HG03103 (cell line): Measurements from ENCODE around the gene SLX9.

Experiments
- ATAC-seq: cut with Tn5 transposase; IDR thresholded peaks from one replicate; pipeline ENCODE4 v1.9.1; 2021; ENCODE audit warnings: low read depth; ENCODE audit not compliant: unreplicated experiment

Gene SLX9

DNA sequence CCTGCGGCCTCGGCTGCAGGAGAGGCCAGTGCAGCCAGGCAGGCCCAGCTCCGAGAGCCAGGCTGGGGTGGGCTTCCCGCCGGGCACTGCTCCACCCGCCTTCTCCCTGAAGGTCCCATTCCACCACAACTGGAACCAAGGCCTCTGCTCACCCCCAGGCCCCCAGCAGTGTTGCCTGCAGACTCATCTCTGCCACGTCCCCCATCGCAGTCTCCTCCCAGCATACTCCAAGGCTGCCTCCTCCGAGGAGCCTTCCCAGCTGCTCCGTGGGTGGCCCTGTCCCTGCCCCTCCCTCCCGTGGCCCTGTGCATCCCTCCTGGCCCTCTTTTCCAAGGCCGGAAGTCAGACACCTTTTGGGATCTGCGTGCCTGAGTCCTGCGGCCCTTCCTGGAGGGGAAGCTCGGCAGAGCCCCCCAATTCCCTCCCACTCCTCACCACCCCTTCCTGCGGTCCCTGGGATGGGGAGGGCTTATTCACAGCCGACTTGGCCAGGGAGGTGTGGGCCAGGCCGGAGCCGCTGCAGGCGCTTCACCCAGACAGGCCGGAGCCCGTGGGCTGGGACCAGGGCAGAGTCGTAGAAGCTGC lies 47.6 kb downstream of the SLX9 start:
- no peak for ATAC-seq

DNA sequence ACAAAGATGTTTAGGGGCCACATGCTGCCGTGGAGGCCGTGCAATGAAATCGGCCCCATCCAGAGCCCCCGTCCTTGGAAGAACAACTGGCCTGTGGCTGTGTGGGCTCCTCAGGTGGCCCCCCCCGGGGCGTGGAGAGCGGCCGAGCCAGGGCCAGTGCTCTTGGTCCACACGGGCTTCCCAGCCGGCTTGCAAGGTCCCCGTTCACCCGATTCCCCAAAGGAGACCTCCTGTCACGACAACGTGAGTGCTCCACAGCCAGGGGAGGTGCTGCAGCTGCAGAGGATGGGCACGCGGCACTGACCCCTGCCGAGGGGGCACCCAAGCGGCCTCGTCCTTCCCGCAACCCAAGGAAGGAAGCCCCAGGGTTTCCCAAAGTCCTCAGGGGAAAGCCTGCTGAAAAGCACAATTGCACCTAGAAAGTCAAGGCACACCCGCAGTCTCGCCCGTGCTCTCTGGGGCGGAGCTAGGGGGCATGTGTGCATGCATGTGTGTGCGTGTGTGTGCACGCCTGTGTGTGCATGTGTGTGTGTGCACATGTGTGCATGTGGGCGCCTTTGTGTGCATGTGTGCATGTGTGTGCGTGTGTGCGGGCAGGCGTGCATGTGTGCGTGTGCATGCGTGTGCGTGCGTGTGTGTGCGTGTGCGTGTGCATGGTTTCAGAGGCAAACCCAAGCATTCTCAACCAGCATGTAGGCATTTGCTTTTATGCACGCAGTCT lies 48.2 kb downstream of the SLX9 start:
- no peak for ATAC-seq

DNA sequence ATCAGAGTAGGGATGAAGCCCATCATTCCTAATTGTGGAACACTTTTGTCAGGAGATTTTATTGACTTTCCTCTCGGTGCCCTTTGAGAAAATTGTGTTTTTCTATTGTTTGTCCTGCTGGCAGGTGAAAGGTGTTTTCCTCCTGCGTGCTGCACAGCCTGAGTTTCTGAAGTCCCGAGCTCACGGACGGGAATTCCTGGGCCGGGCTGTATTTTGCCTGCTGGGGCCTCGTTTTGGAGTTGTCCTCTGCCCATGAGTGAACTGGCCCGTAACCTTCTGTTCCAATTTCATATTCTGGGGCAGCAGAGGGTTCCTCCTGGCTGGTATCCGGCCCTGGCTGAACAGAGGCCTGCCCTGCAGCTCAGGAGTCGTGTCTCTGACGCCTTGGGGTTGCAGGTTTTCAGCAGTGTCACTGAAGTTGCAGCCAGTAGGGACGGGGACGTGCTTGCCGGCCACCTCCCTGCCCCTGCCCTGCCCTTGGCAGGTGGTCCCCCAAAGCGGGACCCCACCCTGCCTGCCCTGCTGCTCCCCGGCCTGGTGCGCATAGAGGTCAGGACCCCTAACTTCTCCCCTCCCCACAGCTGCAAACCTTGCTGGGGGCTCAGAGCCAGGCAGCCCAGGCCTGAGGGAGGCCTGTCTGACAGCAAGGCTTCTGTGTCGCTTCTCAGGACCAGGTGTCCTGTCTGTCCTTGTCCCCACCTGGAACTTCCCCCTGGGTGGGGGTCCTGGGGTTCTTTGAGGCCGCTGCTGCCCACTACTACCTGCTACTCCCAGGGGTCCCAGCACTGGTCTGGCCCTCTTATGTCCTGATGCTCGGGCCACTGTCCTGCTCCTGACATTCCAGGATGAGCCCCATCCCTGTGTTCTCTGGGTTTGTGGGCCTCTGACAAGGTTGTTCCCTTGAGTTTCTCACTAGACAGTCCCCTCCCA lies 49.0 kb downstream of the SLX9 start:
- ATAC-seq, result no peak

DNA sequence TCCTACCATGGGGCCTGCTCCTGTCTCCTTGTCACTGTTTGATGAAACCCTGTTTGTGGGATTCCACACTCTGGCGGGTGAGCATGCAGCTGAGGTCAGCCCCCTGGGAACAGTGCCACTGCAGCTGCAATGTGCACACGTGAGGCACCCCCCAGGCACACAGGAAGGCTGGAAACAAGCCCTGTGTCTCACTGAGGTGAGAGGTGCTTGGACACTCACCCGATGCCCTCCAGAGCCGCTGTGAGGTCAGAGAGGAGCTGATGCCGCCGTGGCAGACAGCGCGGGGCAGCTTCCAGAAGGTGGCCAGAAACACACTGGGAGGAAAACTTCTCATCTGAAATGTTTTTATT lies 49.7 kb downstream of the SLX9 start:
- ATAC-seq, result no peak

DNA sequence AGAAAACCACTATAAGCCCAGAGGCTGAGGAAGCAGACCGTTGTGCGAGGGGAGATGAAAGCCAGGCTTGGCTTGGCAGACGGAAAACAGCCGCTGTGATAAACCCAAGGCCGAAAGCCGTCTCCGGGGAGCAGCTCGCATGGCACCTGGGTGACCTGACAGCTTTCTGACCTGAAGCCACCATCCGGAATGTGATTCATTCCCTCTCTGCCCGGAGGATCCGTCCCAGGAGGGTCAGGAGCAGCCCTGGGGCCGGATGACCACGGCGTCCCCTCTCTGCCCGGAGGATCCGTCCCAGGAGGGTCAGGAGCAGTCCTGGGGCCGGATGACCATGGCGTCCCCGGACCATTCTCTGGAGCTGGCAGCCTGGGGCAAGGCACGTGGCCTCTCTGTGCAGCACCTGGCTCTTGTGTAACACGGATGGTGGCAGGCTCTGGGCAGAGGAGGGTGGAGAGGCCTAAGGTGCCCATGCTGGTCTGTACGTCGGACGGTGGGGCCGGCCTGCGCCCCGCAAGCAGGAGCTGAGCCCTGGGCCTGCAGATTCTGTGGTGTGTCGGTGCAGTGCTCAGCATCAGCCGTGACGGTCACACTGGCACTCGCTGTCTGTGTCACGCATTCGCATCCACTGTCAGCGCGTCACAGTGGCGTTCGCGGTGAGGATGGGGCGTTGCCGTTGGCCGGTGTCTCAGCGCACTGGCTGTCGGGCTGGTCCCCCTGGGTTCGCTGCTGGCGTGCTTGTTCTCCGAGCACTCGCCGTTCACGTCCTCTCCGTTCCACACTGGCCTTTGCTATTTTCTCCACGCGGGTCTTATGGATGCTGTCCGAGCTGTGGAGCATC lies 50.3 kb downstream of the SLX9 start:
- no peak for ATAC-seq

DNA sequence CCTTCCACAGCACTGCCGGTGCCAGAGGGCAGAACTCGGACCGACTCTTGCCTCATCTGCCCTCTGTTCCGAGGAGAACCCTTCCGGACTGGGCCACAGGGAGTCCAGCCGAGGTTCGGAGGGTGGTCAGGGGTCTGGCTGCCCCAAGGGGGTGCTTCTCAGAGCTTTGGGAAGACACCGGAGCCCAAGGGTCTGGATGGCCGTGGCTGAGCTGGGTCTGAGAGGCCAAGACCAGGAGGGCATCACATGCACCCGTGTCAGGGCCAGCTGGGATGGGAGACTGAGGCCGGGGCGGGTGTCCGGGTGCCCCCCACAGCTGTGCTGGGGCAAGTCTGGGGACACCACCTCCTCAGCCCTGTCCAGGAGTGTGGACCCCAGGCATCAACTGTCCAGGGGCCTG lies 51.1 kb downstream of the SLX9 start:
- ATAC-seq, result no peak

DNA sequence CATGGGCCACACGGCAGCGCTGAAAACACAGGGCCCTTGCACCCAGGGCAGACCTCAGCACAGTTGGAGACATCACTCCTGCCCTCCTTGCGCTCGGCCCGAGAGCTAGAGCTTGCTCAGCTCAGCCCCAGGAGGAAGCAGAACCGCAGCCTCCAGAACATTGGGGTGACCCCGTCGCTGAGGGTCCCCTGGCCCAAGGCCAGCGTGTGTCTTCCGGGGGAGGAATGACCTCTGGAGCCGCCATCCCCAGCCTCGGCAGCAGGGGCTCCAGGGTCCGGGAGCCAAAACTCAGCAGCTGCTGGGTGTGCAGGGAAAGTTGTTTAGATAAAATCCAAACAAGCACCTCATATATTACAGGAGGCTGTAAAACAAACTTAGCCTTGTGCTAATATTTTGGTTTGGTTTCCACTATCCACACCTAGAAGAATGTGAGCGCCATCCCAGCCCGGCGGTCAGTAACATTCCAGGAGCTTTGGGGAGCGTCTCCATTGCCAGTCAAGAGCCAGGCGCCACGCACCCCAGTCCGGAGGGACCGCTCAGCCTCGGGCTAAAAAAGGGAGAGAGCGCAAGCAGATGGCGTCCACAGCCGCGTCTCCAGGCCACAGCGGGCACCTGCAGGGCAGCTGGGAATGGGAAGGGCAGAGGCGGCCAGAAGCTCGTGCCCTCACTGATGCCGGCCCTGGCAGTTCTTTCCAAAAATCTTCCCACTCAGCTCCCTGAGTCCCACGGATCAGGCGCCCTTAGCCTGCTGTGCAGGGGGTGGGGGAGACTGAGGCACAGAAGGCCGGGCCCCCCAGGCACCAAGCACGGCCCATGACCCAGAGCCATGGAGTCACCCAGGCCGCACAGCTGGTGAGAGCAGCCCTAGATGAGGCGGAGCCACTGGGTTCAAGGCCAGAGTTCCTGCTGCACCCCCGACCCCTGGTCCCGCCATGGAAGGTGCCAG lies 52.0 kb downstream of the SLX9 start:
- no peak for ATAC-seq

DNA sequence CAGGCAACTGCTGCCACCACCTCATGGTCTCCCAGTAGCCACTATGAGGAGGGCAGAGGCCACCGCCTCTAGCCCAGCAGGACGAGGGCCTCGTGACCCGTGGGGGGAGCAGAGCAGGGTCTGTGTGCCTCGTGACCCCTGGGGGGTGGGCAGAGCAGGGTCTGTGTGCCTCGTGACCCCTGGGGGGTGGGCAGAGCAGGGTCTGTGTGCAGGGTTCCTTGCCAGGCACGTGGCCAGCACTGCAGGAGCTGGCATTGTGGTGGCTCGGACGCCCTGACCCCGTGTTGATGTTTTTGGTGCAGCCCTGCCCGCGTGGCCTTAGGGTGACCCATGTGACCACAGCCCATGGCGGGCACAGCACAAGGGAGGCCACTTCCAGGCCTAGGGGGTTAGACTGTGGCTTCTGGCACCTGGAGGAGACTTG lies 52.8 kb downstream of the SLX9 start:
- no peak for ATAC-seq

DNA sequence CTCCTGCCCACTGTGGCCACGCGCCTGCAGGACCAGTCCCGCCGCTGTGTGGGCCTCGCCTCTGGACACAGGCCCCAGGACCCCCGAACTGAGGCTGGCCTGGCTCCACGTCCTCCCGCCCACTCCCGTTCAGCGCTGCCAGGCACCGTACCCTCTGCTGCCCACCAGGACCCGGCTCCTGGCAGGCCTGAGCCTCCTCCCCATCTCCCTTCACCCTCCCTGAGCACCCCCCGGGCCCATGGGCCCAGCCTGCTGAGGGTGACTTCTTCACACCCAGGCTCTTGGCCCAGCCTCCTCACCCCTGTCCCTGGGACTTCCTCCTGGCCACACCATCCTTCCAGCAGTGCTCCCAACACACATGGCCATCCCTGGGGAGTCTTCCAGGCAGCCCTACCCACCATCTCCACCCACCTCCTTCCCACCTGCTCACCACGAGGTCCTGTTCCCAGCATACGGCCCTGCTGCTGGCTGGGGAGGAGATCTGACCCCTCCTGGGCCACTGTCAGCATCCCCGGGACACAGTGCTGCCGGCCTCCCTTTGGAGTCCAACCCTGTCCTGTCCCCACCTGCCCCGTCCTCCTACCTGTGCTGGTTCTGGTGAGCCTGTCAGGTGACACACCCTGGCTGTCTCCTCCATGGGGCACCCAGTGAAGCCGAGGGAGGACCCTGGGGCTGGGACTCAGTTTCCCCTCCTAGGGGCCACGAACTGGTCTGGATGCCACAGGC lies 53.7 kb downstream of the SLX9 start:
- ATAC-seq, result no peak

DNA sequence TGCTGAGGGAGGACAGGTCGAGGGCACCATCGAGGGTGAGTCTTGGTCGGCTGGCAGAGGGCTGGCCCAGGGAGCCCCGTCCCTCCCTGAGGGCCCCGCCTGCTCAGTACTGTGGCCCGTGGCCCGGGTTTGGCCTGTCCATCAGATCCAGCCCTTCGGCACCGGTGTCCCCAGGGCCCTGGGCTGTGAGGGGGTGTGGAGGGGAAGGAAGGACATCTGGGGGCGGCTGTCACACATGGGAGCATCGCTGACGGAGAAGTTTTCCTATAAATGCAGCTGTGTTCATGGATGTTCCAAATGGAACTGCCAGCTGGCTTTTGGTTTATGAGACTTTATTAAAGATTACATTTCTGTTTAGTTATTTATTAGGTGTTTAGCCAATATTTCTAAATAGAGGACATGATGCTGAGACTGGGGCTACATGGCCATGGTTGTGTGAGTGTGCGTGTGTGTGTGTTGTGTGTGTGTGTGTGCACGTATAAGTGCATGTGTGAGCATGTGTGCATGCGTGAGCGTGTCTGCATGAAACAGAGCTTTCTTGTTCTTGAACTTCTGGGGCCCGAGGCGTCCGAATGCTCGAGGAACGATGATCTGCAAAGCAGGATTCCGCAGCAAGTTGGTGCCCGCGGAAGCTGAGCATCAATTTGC lies 54.3 kb downstream of the SLX9 start:
- ATAC-seq, result no peak

DNA sequence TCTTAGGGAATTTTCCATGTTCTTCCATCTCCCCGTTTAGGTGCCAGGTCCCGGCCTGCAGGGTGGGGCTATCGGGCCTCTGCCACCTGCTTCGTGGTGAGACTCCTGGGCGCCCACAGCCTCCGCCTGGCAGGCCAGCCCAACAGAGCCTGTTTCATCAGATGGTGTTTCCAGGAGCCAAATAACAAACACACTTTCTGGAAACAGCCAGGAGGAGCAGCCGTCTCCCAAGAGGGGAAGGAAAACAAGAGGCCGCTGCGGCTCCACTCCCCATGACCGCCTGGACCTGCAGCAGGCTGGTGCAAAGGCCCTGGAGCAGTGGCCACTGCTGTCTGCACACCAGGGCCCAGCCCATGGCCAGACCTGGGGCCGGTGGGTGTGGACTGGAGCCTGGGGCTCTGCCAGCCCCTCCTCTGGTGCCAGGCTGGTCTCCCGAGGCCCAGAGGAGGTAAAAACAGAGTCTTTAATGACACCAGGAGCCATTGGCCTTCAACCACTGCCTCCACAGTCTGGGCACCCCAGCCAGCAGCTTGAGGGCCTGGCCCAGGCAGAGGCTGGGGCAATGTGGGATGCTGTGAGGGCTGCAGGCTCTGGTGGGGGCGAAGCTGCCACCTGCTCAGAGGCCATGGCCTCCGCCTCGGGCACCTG lies 55.0 kb downstream of the SLX9 start:
- no peak for ATAC-seq

DNA sequence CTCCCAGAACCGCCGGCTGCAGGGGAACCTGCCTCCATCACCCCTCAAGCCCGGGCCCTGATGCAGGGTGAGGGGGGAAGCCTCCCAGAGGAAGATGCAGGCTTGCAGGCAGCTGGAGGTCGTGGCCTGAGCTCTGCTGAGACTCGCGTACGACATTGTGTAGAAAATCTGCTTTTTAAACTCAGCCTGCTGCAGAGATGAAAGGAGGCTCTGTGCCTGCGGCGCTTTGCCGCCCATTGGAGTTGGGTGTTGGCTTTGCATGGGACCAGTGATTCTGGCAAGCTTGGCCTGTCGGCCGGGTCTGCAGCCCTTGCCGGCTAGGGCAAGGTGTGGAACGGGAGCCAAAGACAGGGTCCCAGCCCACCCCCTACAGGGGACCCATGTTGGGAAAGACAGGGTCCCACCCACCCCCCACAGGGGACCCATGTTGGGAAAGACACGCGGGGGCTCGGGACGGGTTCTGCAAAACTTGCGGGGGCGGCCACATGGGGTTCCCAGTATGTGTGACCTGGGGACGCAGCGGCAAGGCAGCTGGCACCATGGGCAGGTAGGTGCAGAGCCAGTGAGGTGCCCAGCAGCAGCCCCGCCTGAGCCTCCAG lies 55.6 kb downstream of the SLX9 start:
- no peak for ATAC-seq

DNA sequence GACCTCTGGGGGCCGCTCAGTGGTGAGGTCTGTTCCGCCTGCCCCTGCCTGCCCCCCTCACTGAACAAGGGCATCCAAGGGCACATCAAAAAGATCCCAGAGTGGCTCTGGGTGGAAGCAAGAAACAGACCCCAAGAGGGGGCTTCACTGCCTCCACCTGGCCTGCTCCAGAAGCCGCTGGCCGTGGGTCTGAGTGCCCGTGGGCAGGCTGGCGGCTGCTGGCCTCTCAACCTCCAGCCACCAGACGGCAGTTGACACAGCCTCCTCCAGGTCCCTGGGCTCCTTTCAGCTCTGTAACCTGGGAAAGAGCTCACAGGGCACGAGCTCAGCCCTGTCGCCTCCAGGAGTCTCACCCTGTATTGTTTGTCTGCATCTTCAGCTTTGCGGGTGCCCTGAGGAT lies 56.3 kb downstream of the SLX9 start:
- ATAC-seq, result no peak

DNA sequence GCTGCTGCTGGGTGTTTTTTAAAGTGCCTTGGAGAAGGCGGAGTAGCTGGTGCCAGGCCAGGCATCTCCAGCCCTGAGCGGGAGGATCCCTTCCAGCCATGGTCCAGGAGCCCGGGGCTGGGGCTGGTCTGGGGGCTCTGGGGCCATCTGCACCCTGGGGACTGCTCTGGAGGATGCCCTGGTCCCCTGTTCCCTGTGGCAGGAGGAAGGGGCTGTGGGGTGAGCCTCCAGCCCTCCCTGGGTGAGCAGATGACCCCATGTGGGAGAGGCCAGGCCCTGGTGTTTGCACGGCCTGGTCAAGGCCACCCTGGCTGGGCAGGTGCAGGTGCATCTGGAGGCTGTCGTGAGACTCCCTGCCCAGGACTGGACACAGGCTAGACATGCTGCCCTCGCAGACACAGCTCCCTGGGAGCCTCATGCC lies 56.7 kb downstream of the SLX9 start:
- ATAC-seq, result no peak

DNA sequence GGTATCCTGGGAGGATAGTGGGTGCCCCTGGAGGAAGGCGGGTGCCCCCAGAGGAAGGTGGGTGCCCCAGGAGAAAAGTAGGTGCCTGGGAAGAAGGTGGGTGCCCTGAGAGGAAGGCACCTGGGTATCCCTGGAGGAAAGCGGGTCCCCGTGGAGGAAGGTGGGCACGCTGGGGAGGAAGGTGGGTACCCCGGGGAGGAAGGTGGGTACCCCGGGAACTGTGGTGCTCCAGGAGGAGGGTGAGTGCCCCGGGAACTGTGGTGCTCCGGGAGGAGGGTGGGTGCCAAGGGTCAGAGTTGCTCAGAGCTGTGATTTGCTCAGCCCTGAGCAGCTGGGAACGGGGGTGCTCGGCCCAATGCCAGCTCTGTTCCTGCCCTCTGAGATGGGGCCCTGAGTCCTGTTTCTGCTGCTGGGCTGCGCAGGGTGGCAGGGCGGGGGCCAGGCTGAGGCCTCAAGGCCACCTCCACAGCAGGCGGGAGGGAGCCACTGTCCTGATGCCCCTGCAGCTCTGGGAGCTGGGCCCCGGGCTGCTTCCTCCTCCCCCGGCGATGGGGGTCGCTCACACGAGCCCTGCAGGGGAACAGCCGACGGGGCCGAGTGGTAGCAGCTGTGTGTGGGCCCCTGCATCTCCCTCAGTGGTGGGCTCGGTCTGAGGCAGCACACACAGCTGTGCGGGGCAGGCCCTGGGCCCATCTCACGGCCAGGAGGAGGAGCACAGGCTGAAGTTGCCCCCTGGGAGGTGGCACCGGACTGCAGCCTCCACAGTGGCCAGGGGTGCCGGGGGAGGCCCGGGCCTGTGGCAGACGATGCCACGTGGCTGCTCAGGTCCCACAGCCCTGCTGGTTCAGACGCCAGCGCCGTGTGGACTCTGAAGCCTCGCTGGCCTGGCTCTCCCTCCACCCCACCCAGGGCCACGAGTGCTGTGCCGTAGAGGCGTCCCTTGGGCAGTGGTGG lies 57.4 kb downstream of the SLX9 start:
- no peak for ATAC-seq

DNA sequence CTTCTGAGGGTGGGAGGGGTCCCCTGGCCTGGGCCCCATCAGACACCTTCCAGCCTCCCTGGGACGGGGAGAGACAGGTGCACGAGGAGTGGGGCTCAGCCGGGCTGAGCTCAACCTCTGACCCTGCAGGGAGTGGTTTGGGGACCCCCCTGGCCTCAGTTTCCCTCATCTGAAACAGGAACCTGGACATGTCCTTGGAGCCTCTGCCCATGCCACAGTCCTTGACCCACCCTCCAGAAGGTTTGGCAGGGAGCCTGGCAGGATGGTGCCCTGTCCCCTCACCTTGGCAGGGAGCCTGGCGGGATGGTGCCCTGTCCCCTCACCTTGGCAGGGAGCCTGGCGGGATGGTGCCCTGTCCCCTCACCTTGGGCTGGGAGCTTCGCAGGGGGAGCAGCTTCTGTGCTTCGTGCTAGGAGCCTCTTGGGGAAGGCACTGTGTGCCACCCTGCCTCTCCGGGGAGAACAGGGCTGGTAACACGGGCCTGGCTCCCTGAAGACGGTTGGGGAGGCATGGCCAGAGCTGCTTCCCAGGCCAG lies 58.3 kb downstream of the SLX9 start:
- ATAC-seq, result no peak
